Endometrium (tissue), 2 donors: ENCODE data around the gene SLC16A3.

Source experiments
- FAIRE-seq: peaks from 2 replicates; lab custom pipeline; 2012; peaks lifted over from hg19 to GRCh38; lab: Jason Lieb, UNC
- donor health status: control.
- donor health status: control.

SLC16A3 gene

DNA sequence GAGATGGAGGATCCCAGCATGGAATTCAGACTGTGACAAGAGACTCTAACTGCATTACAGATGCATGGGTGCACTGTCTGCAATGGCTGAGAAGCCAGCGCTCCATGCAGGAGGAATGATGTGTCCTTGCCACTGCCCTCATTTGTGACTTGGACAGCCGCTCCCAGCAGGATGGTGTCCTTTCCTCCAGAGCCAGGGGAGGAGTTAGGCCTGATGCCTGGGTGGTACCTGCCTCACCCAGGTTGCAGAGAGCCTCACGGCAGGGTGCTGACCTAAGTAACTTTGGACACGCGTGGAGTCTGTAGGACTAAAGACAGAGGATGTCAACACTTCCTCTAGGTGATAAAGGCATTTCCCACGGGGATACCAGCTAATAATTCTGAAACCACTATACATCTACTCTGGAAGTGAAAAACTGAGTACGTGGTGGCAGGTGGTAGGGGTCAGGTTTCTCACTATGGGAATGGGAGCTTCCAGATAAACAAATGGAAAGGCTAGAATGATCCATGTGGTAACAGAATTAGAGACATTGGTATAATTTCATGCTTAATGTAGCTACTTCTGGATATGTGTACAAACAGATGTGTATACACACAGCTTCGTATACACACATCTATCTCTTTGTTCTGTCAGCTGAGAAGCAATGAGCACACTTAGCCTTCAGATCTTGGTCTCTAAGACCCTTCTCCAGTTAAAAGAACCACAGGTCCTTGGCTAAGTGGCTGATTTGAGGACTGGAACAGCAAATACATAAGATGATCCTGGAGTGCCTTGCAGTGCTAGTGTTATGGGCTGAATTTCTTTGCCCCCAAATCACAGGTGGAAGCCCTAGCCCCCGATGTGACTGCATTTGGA, 58.4 kb downstream of the SLC16A3 start:
- no peak for FAIRE-seq

DNA sequence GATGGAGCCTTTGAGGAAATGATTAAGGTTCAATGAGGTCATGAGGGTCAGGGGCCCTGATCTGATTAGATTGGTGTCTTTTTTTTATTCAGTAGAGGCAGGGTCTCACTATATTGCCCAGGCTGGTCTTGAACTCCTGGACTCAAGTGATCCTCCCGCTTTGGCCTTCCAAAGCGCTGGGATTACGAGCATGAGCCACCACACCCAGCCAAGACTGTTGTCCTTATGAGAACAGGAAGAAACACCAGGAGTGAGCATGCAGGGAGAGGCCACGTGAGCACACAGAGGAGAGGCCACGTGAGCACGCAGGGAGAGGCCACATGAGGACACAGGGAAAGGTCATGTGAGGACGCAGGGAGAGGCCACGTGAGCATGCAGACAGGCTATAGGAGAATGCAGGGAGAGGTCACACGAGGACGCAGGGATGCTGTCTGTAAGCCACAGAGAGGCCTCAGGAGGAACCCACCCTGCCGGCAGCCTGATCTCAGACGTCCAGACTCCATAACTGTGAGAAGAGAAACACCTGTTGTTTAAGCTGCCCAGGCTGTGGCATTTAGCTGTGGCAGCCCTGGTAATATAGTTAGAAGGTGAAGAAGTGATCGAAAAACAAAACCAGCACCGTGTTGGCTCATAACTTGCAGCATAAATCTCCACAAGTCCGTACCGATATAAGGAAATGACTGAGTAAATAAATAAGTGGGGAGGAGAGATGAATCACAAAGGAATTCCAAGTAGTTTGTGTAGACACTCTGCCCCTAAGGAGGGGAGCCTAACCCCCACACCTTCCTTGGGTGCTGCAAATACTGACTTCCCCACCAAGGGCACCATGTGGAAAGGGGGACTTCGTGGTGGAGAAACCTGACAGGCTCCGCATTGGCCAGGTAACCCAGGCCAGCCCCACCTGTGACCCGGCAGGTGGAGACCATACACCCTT, 59.3 kb downstream of the SLC16A3 start:
- no peak for FAIRE-seq
